Choroid plexus epithelial cell (primary cell): ENCODE measurements around the gene EXOSC2.

Source experiments
- DNase-seq: peaks from one replicate; pipeline ENCODE4 v3.0.0-alpha.2; 2010; ENCODE audit warnings: low read depth
- H3K4me3 ChIP-seq: 2 replicates; pipeline ENCODE4 v1.5.1; 2011; ENCODE audit warnings: low read depth, mild to moderate bottlenecking, control low read depth, low read length, moderate library complexity
- CTCF ChIP-seq: conservative IDR thresholded peaks from 2 replicates; pipeline ENCODE4 v1.5.1; 2011; ENCODE audit warnings: low read depth, mild to moderate bottlenecking, control low read depth, inconsistent platforms, low read length, moderate library complexity

Gene EXOSC2

GRCh38 chr9:130668659-130669058 lies 24.9 kb upstream of the EXOSC2 start:
- H3K4me3 ChIP-seq: no peak overlapping the region
- no peak for TF ChIP-seq CTCF
- DNase-seq: no peak

GRCh38 chr9:130669965-130670364 lies 23.6 kb upstream of the EXOSC2 start:
- H3K4me3 ChIP-seq: no peak overlapping the region
- no peak for DNase-seq
- no peak for TF ChIP-seq CTCF

GRCh38 chr9:130670644-130671043 lies 22.9 kb upstream of the EXOSC2 start:
- H3K4me3 ChIP-seq: no peak overlapping the region
- no peak for DNase-seq
- no peak for TF ChIP-seq CTCF

- no peak overlapping the region for H3K4me3 ChIP-seq
- no peak for TF ChIP-seq CTCF
- DNase-seq: no peak
Measured at GRCh38 chr9:130672466-130672865, 21.1 kb upstream of the EXOSC2 start.

- no peak for DNase-seq
- no peak for TF ChIP-seq CTCF
- no peak overlapping the region for H3K4me3 ChIP-seq
Measured at GRCh38 chr9:130672933-130673615, 20.5 kb upstream of the EXOSC2 start.

GRCh38 chr9:130675396-130675795 lies 18.2 kb upstream of the EXOSC2 start:
- DNase-seq: no peak
- H3K4me3 ChIP-seq: no peak overlapping the region
- no peak for TF ChIP-seq CTCF

GRCh38 chr9:130677252-130677651 lies 16.3 kb upstream of the EXOSC2 start:
- H3K4me3 ChIP-seq: no peak overlapping the region
- DNase-seq: no peak
- TF ChIP-seq CTCF: no peak
